ENCODE measurements around the gene RHBDL3. TPM values are rescaled to one million over a fixed set of nuclear protein-coding genes. Genes with fewer than 3 reads are reported as not detected.
A peak's percentile ranks its signal among the peaks of the same experiment; 100 is the strongest.

RHBDL3 gene
- total RNA-seq, 1 experiment from 2014 or later, result 12.5 TPM

GRCh38 chr17:32279891-32280716 lies 14.5 kb downstream of the RHBDL3 start:
- Histone ChIP-seq H2BK5ac (ENCODE audit: insufficient read length, low read length) (no peak overlapping the region), H3K27ac (ENCODE audit: insufficient read length, low read depth, low read length) (no peak overlapping the region), H3K27me3 (ENCODE audit: insufficient read depth, low read length) (no peaks in the 10 kb centered on the region), H3K4me2 (ENCODE audit: insufficient read depth, insufficient read length, low read length) (peak overlapping the region; percentile 1), H3K79me1 (ENCODE audit: insufficient read depth, low read depth, low read length, poor library complexity, severe bottlenecking) (no peaks in the 10 kb centered on the region), H3K4me1 (ENCODE audit: insufficient read depth, low read length) (peaks cover 10% of the 10 kb centered on the region), H3K79me2 (ENCODE audit: insufficient read depth, low read length) (no peaks in the 10 kb centered on the region), H3T11ph (ENCODE audit: low read length) (no peak overlapping the region), H2BK15ac (ENCODE audit: low read depth, low read length) (no peak overlapping the region), H2BK20ac (ENCODE audit: low read depth, low read length, poor library complexity, severe bottlenecking) (no peak overlapping the region), H3K23ac (ENCODE audit: insufficient read length, low read depth, low read length) (no peak overlapping the region), H2BK12ac (ENCODE audit: insufficient read length, low read depth, low read length) (no peak overlapping the region), H4K91ac (ENCODE audit: insufficient read length, low read depth, low read length) (no peak overlapping the region), H3K9ac (ENCODE audit: extremely low read depth, insufficient read length, low read length) (no peak overlapping the region), H3K23me2 (ENCODE audit: insufficient read length, low read depth, low read length, poor library complexity, severe bottlenecking) (no peaks in the 10 kb centered on the region), H2BK120ac (ENCODE audit: low read depth, low read length, poor library complexity, severe bottlenecking) (no peak overlapping the region), H4K5ac (ENCODE audit: insufficient read length, low read depth, low read length) (no peak overlapping the region), H2AFZ (ENCODE audit: low read length) (no peak overlapping the region), H3K56ac (ENCODE audit: insufficient read length, low read depth, low read length) (no peak overlapping the region), H3K14ac (ENCODE audit: insufficient read depth, low read length) (no peak overlapping the region), H2AK5ac (ENCODE audit: insufficient read length, low read length) (no peak overlapping the region), H3K4ac (ENCODE audit: low read depth, low read length) (no peak overlapping the region), H4K8ac (replicated peaks; ENCODE audit: insufficient read length, low read depth, low read length) (no peak overlapping the region), H3K18ac (ENCODE audit: insufficient read length, low read depth, low read length) (no peak overlapping the region), H4K20me1 (ENCODE audit: control insufficient read depth, insufficient read depth, insufficient read length) (no peaks in the 10 kb centered on the region), H3K9me3 (ENCODE audit: control insufficient read depth, low read depth, low read length) (no peaks in the 10 kb centered on the region)
- DNase-seq, result peak; percentile 91
- peaks cover 25% of the 10 kb centered on the region for H3K27me3 Mint-ChIP-seq (ENCODE audit: low read depth)
- peak overlapping the region; percentile 33 to 57; a peak in 3 of 5 replicates for H3K4me3 Mint-ChIP-seq
- TF ChIP-seq, protein P1, sequence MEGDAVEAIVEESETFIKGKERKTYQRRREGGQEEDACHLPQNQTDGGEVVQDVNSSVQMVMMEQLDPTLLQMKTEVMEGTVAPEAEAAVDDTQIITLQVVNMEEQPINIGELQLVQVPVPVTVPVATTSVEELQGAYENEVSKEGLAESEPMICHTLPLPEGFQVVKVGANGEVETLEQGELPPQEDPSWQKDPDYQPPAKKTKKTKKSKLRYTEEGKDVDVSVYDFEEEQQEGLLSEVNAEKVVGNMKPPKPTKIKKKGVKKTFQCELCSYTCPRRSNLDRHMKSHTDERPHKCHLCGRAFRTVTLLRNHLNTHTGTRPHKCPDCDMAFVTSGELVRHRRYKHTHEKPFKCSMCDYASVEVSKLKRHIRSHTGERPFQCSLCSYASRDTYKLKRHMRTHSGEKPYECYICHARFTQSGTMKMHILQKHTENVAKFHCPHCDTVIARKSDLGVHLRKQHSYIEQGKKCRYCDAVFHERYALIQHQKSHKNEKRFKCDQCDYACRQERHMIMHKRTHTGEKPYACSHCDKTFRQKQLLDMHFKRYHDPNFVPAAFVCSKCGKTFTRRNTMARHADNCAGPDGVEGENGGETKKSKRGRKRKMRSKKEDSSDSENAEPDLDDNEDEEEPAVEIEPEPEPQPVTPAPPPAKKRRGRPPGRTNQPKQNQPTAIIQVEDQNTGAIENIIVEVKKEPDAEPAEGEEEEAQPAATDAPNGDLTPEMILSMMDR (conservative IDR thresholded peaks at IDR 0.05), result no peak
- H3K9me3 Mint-ChIP-seq, result no peaks in the 10 kb centered on the region
- peak overlapping the region; percentile 66 to 97 (median 90) for H3K27ac Mint-ChIP-seq
- H3K4me1 Mint-ChIP-seq, result peaks cover 54 to 73% of the 10 kb centered on the region in 2 experiments
- no CpG with 5 or more reads among the region's 21 CpGs for WGBS (ENCODE audit: extremely low coverage, insufficient read length, low lambda C conversion rate)
- peaks cover 2 to 13% (median 4%) of the 10 kb centered on the region in 3 experiments; a peak in 5 of 7 replicates for H3K36me3 Mint-ChIP-seq (ENCODE audit: insufficient read depth in 1 of 3, low read depth in 3 of 3)
